ENCODE data around the gene PRKACB.

GRCh38 chr1:84122780-84123382 lies 21.2 kb upstream of the PRKACB start:
- TF ChIP-seq CTCF (IDR thresholded peaks at IDR 0.05), result peak in 2 of 3 donors; percentile 31 to 51
- TF ChIP-seq POLR2AphosphoS5 (IDR thresholded peaks at IDR 0.05), result no peak

Data from breast epithelium (tissue), 3 donors.